Activated CD4-positive, CD25-positive, alpha-beta regulatory T cell (primary cell): ENCODE data around the gene DPP6.
"Not testable (repeated sequence)": the region's sequence is repeated elsewhere in the genome, so short reads cannot be mapped to it uniquely, and the experiment has no call there.

ENCODE experiments used
- DNase-seq, 4 experiments: peaks; one replicate each; lab custom pipeline; 2025; lab: John Stamatoyannopoulos, UW

Gene DPP6

DNA sequence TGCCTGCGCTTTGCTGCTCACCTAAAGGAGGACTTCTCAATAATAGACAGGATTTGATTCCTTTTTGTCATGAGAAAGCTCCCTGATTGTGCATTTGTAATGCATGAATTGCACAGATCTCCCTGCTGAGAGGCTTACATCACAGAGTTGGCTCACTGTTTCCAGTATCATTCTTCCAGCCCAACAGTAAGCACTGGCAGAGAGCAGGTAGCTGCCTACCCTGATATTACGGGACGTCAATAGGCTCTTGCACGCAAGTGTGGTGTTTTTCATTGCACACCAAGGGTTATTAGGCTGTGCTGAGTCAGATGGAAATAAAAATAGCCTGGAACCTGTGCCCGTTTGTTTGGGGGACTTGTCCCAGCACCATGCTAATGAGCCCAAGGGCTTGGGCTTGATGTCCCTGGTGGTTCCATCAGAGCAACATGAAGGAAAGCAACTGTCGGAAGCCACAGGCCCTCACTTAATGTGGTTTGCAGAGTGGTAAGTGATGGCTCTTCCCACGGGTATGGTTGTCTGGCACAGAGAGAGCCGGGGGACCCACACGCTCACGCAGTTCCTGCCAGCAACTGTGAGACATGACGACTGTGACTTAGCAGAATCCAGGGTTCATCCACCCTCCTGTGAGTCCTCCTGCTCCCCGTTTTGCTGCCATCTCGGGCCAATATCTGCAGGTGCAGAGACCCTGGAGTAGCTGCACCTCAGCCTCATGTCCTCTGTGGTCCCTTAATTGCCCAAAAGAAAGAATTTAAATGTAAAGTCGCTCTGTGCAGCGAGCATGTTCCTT, 20.4 kb downstream of the DPP6 start:
- not testable (repeated sequence) for DNase-seq

DNA sequence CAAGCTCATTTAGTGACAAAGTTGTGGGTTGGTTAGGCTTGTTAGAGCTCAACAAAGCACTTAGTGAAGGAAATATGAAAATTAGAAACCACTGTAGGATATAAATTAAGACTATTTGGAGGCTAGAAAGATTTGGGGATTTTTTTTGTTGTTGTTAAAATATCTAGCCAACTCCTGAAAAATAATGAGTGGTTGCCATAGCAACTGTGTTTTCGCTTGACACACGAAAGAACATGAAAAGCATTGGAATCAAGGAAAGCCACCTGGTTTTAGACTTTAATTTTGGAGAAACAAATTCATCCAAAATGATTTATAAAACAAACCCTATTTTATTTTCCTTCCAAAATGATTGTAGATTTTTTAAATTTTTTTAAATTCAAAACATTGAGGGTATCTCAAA, 26.3 kb downstream of the DPP6 start:
- not testable (repeated sequence) for DNase-seq

DNA sequence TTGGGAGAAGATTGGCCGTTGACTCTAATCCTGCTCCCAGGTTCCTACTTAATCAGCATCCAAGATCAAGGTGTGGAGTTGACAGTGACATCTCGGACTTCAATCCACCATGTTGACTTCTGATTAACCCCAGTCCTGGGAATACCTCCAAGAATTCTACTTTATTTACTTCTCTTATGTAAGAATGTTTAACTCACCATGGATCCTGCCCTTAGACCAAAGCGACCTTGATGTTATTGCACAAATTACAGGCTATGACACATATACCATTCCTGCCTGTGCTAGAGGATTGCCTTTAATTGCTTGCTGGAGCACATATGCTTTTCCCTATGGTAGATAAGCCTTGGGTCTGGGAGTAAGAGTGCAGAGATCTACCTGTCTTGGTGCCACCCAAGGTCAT, 28.1 kb downstream of the DPP6 start:
- DNase-seq: not testable (repeated sequence)

DNA sequence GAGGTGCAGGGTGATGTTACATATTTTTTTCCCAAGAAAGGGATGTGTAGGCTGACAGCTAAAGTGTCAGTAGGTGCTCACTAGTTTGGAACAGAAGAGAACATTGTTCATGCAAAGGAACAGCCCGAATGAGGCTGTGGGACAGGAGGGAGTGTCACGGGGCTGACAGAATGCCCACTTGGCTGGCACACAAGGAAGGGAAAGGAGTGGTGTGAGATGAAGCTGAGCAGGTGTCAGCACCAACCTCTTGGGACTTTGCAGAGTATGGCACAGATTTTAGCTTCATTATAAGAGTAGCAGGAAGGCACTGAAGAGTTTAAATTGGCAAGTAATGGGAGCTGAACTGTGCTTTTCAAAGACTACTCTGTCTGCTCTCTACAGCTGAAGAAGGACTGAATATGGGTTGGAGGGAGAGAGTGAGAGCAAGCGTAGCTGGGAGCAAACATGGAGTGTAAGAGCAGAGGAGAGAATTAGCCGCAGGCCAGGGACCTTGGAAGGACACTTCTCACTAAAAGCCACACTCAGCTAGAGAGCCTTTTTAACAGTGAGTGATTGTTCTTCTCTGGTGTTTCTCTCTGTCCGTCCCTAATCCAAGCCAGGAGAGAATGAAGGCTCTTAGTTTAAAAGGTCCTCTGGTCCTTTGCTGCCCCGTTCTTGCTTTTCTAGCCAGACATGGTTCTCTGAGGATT, 35.0 kb downstream of the DPP6 start:
- DNase-seq: not testable (repeated sequence)

DNA sequence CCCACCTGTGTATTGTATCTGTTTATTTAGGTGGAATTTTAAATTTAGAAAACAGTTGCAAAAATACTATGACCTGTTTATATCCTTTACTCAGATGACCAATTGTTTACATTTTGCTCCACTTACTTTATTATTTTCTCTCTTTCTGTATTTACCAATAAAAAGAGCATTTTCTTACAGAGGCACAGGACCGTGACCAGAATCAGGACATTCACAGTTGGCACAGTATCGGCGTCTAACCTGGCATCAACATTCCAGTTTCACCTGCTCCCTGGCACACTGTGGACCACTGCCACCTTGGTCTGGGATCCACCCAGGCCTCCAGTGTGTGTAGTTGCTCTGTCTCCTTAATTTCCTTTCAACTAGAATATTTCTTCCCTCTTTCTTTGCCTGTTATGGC, 39.9 kb downstream of the DPP6 start:
- not testable (repeated sequence) for DNase-seq

DNA sequence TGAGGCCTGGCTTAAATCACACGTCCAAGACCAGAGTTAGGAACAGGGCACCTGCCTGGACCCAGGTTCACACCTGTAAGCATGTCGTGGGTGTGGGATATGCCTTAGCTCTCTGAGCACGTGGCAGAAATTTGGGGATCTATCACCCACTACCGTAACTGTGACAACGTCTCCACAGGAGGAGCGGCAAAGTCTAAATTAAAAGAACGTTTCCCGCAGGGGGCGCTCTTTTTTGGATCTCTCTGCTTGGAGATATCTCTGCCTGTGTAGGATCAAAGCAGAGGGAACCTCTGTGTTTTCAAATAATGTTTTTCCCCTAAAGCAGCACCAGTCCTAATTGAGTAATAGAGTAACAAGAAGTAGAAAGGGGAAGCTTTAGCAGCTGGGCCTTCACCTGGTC, 43.0 kb downstream of the DPP6 start:
- DNase-seq: not testable (repeated sequence)

DNA sequence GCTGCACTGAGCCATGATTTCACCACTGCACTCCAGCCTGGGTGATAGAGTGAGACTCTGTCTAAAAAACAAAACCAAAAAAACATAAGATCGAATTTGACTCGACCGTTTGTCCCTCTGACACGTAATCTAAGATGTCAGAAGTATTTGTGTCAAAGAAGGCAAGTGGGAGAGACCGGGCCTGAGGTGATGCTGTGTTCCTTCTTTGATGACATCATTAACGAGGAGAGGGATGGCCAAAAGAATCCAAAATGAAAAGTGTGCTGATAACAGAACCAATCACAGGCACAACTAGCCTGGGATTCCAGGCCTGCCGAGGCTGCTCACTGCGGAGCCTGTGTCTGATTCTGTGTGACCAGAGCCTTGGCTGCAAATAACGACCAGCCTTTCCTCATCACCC, 52.9 kb downstream of the DPP6 start:
- DNase-seq: not testable (repeated sequence)

DNA sequence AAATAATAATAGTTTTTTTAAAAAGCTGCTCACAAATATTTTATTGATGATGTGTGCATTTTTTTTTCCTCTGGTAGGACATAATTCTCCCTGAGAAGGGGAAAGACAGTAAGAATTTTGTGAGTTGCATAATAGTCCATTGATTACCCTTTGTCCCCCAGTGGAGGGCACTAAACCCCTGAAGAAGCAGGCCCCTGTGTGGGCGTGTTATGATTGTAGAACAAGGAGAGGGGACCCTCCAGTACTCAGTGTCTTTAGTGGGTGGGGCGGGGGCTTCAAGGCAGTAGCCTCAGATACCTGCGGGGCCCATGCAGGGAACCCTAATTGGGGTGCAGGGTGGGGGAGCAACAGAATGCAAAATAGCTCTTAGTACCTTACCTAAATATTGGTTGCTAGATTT, 57.4 kb downstream of the DPP6 start:
- not testable (repeated sequence) for DNase-seq

DNA sequence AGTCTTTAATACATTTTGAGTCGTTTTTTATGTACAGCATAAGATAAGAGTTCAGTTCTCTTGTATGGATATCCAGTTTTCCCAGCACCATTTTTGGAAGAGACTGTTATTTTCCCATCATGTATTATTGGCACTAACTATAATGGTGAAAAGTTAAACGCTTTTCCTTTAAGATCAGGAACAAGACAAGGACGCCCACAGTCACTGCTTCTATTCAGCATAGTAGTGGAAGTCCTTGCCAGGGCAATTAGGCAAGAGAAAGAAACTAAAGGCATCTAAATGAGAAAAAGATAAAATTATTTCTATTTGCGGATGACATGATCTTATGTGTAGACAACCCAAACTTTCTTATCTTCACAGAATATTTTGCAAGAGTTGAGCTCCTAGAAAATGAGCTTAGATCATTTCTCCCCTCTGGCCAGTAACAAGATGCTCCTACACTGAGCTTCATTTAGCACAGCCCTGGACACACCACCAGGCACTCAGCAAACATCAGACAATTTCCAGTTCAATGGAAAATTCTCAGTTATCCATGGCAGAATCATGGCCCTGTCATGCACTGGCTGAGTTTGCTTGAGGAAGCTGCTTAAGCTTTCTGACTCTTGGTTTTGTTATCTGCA, 61.6 kb downstream of the DPP6 start:
- not testable (repeated sequence) for DNase-seq

DNA sequence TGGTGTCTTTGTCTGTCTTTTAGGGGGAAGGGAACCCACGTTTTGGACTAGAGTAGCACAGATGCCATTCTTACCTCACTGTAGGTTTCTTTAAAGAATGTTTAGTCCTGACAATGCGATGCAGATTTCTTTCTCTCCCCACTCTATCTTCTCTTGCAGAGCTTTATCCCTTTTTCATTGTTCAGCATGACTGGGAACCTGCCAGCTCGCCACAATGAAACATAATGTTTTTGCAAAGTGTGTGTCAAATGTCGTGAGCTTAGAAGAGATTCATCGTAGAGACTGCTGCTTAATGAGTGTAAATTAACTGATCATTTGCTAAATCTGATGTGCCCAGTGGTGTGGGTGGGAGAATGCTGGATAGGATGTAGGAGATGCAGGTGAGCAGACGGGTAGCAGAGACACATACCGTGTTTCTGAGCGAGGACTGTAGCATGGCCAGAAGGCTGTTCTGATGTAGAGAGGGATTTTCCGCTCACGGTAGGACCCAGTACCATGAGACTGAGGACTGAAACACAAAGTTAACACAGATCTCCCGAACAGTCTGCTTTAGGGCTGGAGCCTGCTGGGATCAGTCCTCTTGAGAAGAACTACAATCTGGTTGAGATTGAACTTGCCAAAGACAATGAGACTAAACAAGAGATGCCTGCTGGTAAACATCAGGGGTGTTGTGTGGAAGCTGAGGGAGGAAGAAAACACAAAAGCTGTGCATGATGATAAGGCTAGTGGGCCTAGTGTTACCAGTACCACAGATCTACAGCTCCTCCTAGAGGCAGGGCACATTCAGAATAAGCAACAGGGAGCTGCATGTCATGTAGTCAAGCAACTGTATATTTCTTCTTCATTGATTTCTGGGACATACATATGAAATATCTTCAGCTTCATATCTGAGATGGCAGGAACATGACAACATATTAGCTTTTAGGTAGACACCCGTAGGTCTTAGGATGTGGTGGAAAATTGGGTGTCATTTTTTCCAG, 65.5 kb downstream of the DPP6 start:
- DNase-seq: not testable (repeated sequence)

DNA sequence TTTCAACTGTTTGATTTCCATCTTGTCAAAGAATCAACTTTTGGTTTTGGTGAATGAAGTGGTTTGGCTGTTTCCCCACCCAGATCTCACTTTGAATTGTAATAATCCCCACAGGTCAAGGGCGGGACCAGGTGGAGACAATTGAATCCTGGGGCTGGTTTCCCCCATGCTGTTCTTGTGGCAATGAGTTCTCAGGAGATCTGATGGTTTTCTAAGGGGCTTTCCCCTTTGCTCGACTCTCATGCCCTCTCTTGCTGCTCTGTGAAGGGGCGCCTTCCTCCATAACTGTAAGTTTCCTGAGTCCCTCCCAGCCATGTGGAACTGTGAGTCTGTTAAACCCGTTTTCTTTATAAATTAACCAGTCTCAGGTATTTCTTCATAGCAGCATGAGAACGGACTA, 68.6 kb downstream of the DPP6 start:
- DNase-seq: not testable (repeated sequence)

DNA sequence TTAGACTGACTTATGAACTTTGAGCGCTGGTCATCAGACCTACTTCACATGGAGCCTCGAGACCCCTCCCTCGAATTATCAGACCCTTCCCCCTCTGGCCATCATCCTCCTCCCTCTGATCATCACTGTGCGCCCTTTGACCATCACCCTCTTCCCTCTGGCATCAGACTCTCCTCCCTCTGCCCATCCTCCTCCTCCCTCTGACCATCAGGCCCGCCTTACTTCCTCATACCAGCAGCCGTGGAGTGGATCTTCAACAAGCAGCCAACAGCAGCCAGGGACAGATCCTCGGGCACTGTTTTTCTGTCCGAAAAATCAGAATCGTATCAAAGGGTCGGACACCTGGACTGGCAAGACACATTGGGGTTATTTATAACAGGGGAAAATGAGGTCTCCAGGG, 70.5 kb downstream of the DPP6 start:
- DNase-seq: not testable (repeated sequence)

DNA sequence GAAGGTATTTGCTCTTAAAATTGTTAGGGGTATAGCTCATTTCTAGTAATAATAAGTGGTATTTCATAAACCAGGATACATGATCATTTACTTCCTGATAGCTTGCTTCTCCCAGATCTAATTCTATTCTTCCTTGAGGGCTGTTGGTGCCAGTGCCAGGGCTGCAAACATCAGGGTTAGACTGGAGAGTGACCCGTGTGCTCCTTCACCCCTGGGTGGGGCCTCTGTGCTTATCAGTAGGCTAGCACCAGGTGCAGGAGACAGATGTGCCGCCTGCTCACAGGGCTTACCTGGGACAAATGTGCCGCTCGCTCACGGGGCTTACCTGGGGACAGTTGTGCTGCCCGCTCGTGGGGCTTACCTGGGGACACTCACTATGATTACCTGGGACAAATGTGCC, 71.2 kb downstream of the DPP6 start:
- DNase-seq: not testable (repeated sequence)

DNA sequence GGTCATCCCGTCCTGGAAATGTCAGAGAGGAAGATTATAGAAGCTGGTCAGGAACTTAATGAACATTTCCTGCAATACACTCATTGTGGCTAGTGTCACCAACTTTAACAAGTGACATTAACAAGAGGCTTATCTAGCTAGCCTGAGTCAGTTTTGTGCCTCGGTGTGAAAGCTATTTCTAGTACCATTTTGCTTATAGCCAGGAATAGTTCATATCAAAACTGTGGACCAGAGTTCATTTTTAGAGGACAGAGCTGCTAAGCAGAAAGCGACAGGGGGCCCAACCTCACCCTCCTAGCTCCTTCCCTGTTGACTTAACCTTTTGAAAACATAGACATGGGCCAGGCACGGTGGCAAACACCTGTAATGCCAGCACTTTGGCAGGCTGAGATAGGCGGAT, 76.9 kb downstream of the DPP6 start:
- not testable (repeated sequence) for DNase-seq

DNA sequence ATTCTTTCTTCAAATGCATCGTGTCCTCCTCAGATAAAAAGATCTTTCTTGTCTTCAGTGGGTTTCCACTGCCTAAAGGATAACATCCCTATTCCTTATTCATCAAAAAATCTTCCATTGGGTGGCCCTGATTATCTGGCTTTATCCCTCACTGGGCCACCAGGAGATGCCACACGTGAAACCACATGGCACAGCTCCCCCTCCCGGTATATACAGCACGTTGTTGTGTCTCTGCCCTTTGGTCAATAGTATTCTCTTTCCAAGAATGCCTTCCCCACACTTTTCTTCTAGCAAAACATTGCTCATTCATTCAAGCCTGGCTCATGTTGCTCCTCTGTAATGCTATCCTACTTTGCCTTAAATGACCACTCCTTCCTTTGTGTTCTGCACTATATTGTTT, 80.4 kb downstream of the DPP6 start:
- DNase-seq: not testable (repeated sequence)

DNA sequence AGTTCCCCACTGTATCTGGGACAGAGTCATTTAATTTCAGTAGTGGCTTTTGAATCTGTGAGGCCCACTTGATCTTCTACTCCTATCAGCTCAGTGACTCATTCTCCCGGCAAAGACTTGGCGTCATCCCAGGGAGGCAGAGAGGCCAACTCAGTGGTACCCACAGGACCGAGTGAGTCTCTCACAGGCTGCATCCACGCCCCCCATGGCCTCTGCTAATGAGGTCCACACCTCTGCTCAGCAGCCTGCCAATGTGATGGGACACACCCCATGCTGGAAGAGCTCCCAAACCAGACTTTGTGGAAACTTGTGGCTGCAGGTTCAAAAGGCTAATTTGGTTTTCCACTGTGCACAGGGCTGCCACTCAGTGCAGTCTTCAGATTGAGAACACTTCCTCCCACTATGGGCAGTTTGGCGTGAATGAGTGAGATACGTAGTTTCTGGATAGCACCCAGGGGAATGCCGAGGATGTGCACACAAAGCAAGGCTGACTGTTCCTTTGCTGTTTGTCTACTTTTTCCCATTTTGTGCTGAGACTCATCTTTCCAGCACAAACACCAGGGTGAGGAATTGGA, 81.6 kb downstream of the DPP6 start:
- not testable (repeated sequence) for DNase-seq

DNA sequence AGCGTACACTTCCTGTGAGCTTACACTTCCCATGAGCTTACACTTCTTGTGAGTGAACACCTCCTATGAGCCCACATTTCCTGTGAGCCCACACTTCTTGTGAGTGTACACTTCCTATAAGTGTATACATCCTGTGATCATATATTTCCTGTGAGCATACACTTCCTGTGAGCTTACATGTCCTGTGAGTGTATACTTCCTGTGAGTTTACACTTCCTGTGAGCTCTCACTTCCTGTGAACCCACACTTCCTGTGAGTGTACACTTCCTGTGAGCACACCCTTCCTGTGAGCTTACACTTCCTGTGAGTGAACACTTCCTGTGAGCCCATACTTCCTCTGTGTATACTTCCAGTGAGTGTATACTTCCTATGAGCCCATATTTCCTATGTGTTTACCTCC, 82.5 kb downstream of the DPP6 start:
- not testable (repeated sequence) for DNase-seq

DNA sequence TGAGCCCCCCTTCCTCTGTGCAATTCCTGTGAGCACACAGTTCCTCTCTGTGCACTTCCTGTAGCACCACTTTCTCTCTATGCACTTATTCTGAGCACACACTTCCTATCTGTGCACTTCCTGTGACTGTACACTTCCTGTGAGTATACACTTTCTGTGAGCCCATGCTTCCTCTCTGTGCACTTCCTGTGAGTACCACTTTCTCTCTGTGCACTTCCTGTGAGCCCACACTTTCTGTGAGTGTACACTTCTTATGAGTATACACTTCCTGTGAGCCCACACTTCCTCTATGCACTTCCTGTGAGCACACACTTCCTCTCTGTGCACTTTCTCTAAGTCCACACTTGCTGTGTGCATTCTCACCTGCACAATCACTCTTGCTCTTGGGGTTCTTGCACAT, 83.4 kb downstream of the DPP6 start:
- DNase-seq: not testable (repeated sequence)

DNA sequence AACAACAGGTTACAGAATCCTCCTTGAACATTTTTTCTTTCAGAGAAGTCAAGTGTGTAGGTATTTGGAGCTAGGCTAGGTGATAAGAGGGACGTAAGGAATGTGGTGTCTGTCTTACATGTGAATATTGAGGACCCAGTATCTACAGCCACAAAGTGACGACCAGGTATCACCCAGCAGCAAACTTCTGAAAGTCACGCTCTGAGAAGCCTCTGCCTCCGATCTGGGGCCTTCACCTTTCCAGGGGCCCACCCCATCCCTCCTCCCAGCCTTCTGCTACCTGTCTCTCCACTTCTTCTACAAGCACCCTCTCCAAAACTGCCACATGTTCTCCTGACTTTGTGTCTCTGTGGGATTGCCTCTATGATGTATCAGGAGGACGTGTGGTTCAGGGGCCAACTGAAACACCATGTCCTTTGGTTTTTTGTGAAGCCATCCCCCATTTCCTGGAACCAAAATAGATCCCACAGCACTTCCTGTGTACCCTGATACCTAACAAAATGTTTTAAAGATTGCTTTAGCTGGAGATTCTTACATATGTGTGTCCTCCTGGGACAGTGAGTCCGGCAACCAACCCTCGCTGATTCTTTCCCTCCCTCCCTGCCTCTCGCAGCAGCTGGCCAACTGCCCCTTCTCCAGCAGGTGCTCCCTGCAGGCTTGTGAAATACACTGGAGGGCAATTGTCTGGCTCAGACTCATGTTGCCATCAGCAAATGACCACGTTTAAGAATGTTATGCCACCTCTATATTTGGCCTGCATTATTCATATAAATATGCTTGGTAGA, 93.9 kb downstream of the DPP6 start:
- DNase-seq: not testable (repeated sequence)

DNA sequence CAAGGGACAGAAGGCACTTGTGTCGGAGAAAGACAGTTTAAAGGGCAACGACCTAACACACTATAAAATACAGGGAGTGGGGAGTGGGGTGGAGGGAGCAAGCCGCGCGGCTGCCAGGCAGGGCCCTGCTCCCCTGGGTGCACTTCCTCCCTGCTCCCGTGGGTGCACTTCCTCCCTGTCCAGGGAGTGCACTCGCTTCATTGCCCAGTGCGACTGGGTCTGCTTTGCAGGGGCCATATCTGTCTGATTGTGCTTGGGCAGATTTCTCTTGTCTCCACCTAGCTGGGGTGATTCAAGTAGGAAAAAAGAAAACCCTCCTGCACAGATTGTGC, 94.5 kb downstream of the DPP6 start:
- not testable (repeated sequence) for DNase-seq
